HEK293 (cell line): ENCODE results near the gene EHMT1.

Experiments
- CTCF ChIA-PET: fragments of 350-600 bp; formaldehyde crosslinking; extraction: SDS; loops from one replicate; lab custom pipeline; 2021; ENCODE audit warnings: antibody characterized with exemption; lab: Yijun Ruan, JAX
- POLR2A ChIA-PET: fragments of 300-600 bp; formaldehyde crosslinking; extraction: SDS; loops from one replicate; lab custom pipeline; 2020; ENCODE audit warnings: antibody characterized with exemption, inconsistent platforms; lab: Yijun Ruan, JAX
- H3K27ac ChIP-seq: fragments of 200-500 bp; sonication (Bioruptor generic); 2 replicates; pipeline ENCODE4 v1.5.1; 2014; ENCODE audit warnings: low read depth, low read length, control low read depth, inconsistent platforms; ENCODE audit errors: extremely low read depth
- H3K36me3 ChIP-seq, 2 experiments: fragments of 200-500 bp in 1 of 2; sonication (Bioruptor generic) in 1 of 2; 1 replicate in 1 of 2; 2 replicates in 1 of 2; pipeline ENCODE4 v1.5.1; 2014 to 2017; ENCODE audit warnings: inconsistent platforms in 2 of 2, low read length in 2 of 2; ENCODE audit not compliant: control insufficient read depth in 2 of 2, insufficient read depth in 1 of 2
- H3K4me1 ChIP-seq: fragments of 200-500 bp; sonication (Bioruptor generic); 2 replicates; pipeline ENCODE4 v1.5.1; 2014; ENCODE audit warnings: mild to moderate bottlenecking, low read length, inconsistent platforms; ENCODE audit not compliant: control insufficient read depth, insufficient read depth
- H3K4me3 ChIP-seq: 2 replicates; pipeline ENCODE4 v1.5.1; 2011; ENCODE audit warnings: low read depth, mild to moderate bottlenecking, control low read depth, low read length, moderate library complexity
- H3K9me3 ChIP-seq: fragments of 200-500 bp; sonication (Bioruptor generic); 2 replicates; pipeline ENCODE4 v1.5.1; 2014; ENCODE audit warnings: low read depth, low read length, inconsistent platforms; ENCODE audit not compliant: control insufficient read depth, insufficient read depth
- ATF2 ChIP-seq: fragments of 450-650 bp; formaldehyde crosslinking; IDR thresholded peaks from 2 replicates; pipeline ENCODE4 v1.5.1; 2016; ENCODE audit warnings: missing biosample characterization, missing genetic modification characterization, low read depth
- CTCF ChIP-seq: fragments of 450-650 bp; formaldehyde crosslinking; IDR thresholded peaks from 2 replicates; pipeline ENCODE4 v1.5.1; 2016; ENCODE audit warnings: missing biosample characterization, missing genetic modification characterization
- SCRT1 ChIP-seq: fragments of 450-650 bp; formaldehyde crosslinking; IDR thresholded peaks from 2 replicates; pipeline ENCODE4 v1.5.1; 2016; ENCODE audit warnings: missing biosample characterization, missing genetic modification characterization, borderline replicate concordance
- SCRT2 ChIP-seq: fragments of 450-650 bp; formaldehyde crosslinking; IDR thresholded peaks from 2 replicates; pipeline ENCODE4 v1.5.1; 2016; ENCODE audit warnings: missing biosample characterization, missing genetic modification characterization
- ZBTB17 ChIP-seq: fragments of 450-650 bp; formaldehyde crosslinking; IDR thresholded peaks from 2 replicates; pipeline ENCODE4 v1.5.1; 2016; ENCODE audit warnings: missing biosample characterization, missing genetic modification characterization
- ZBTB44 ChIP-seq: fragments of 450-650 bp; IDR thresholded peaks from 2 replicates; pipeline ENCODE4 v1.5.1; 2018; ENCODE audit warnings: missing biosample characterization, mild to moderate bottlenecking, missing genetic modification characterization
- ZBTB48 ChIP-seq: fragments of 450-650 bp; formaldehyde crosslinking; IDR thresholded peaks from 2 replicates; pipeline ENCODE4 v1.5.1; 2016; ENCODE audit warnings: missing biosample characterization, missing genetic modification characterization
- ZFP37 ChIP-seq: fragments of 450-650 bp; formaldehyde crosslinking; IDR thresholded peaks from 2 replicates; pipeline ENCODE4 v1.5.1; 2016; ENCODE audit warnings: missing biosample characterization, missing genetic modification characterization
- ZNF121 ChIP-seq: fragments of 450-650 bp; formaldehyde crosslinking; IDR thresholded peaks from 2 replicates; pipeline ENCODE4 v1.5.1; 2016; ENCODE audit warnings: missing biosample characterization, missing genetic modification characterization
- ZNF501 ChIP-seq: fragments of 450-650 bp; formaldehyde crosslinking; IDR thresholded peaks from 2 replicates; pipeline ENCODE4 v1.5.1; 2016; ENCODE audit warnings: missing biosample characterization, missing genetic modification characterization
- ZNF544 ChIP-seq: fragments of 450-650 bp; formaldehyde crosslinking; IDR thresholded peaks from 2 replicates; pipeline ENCODE4 v1.5.0; 2017; ENCODE audit warnings: missing biosample characterization, missing genetic modification characterization
- ZNF549 ChIP-seq: fragments of 450-650 bp; IDR thresholded peaks from 2 replicates; pipeline ENCODE4 v1.5.1; 2018; ENCODE audit warnings: missing biosample characterization, missing genetic modification characterization, mild to moderate bottlenecking, inconsistent platforms, moderate library complexity
- ZNF560 ChIP-seq: fragments of 450-650 bp; formaldehyde crosslinking; IDR thresholded peaks from 2 replicates; pipeline ENCODE4 v1.5.1; 2017; ENCODE audit warnings: missing biosample characterization, missing genetic modification characterization, borderline replicate concordance
- ZNF654 ChIP-seq: fragments of 450-650 bp; formaldehyde crosslinking; IDR thresholded peaks from 2 replicates; pipeline ENCODE4 v1.5.1; 2016; ENCODE audit warnings: low read depth, missing biosample characterization, missing genetic modification characterization
- ZNF660 ChIP-seq: fragments of 450-650 bp; IDR thresholded peaks from 2 replicates; pipeline ENCODE4 v1.5.1; 2018; ENCODE audit warnings: missing biosample characterization, mild to moderate bottlenecking, missing genetic modification characterization
- ZNF677 ChIP-seq: fragments of 450-650 bp; IDR thresholded peaks from 2 replicates; pipeline ENCODE4 v1.5.0; 2018; ENCODE audit warnings: missing biosample characterization, mild to moderate bottlenecking, missing genetic modification characterization, moderate library complexity
- ZNF76 ChIP-seq: fragments of 450-650 bp; formaldehyde crosslinking; IDR thresholded peaks from 2 replicates; pipeline ENCODE4; 2016; ENCODE audit warnings: low read depth, missing biosample characterization, missing genetic modification characterization, borderline replicate concordance
- ZNF837 ChIP-seq: fragments of 450-650 bp; formaldehyde crosslinking; IDR thresholded peaks from 2 replicates; pipeline ENCODE4 v1.5.1; 2016; ENCODE audit warnings: missing biosample characterization, missing genetic modification characterization

The EHMT1 gene

GRCh38 chr9:137691646-137692351 is 73.0 kb downstream of the EHMT1 start:
- Histone ChIP-seq H3K4me1 (no peaks in the 10 kb centered on the region), H3K27ac (no peak overlapping the region), H3K36me3 (no peaks in the 10 kb centered on the region), H3K4me3 (no peak overlapping the region), H3K9me3 (no peaks in the 10 kb centered on the region)
- POLR2A ChIA-PET = no interaction called here
- TF ChIP-seq ZBTB48 (tag by site-specific recombination) = no peak
- TF ChIP-seq SCRT2 (tag by site-specific recombination) = 0 out of 2 replicates have a peak, but pooled peaks have one; percentile 36
- TF ChIP-seq SCRT1 (tag by site-specific recombination) = 0 out of 2 replicates have a peak, but pooled peaks have one; percentile 28
- CTCF ChIA-PET = interaction anchor here (0.6 to 4.0 kb wide), 2 partner anchors 19 to 52 kb away, joined by 4 to 12 read pairs; no protein-coding TSS in a partner anchor

GRCh38 chr9:137694236-137694959 is 75.6 kb downstream of the EHMT1 start:
- POLR2A ChIA-PET = no interaction called here
- Histone ChIP-seq H3K4me1 (no peaks in the 10 kb centered on the region), H3K36me3 (no peaks in the 10 kb centered on the region), H3K9me3 (no peaks in the 10 kb centered on the region), H3K27ac (no peak overlapping the region), H3K4me3 (no peak overlapping the region)
- TF ChIP-seq ZNF560 (tag by site-specific recombination) (no peak), ZFP37 (tag by site-specific recombination) (no peak), ZNF121 (no peak), ZNF76 (tag by site-specific recombination) (no peak), ZNF501 (tag by site-specific recombination) (no peak), ZBTB17 (no peak), ZNF837 (no peak), ATF2 (tag by site-specific recombination) (no peak), ZNF549 (tag by site-specific recombination) (no peak), ZBTB44 (tag by site-specific recombination) (no peak), ZNF677 (tag by site-specific recombination) (no peak)
- CTCF ChIA-PET = interaction anchor here (0.7 to 3.6 kb wide), 3 partner anchors 15 to 41 kb away, joined by 3 to 23 read pairs (median 15); no protein-coding TSS in a partner anchor

GRCh38 chr9:137694962-137695875 is 76.4 kb downstream of the EHMT1 start:
- POLR2A ChIA-PET = no interaction called here

More at GRCh38 chr9:137694962-137695875, 76.4 kb downstream of the EHMT1 start:
- TF ChIP-seq ZNF544 (no peak), ZNF660 (no peak), ZNF654 (tag by site-specific recombination) (peak; percentile 12; the same call in 1 of the 2 replicates), CTCF (tag by site-specific recombination) (peak; percentile 50; the same call in 1 of the 2 replicates)
- H3K36me3 ChIP-seq = no peaks in the 10 kb centered on the region
- no peak overlapping the region for H3K27ac ChIP-seq
- CTCF ChIA-PET = interaction anchor here (0.6 to 3.6 kb wide), 9 partner anchors 8 to 144 kb away, joined by 3 to 23 read pairs (median 6); no protein-coding TSS in a partner anchor
- no peak overlapping the region for H3K4me3 ChIP-seq
- H3K9me3 ChIP-seq = no peaks in the 10 kb centered on the region
- H3K4me1 ChIP-seq = no peaks in the 10 kb centered on the region
